Measurements from ENCODE around the gene VAMP3.

VAMP3 gene

DNA sequence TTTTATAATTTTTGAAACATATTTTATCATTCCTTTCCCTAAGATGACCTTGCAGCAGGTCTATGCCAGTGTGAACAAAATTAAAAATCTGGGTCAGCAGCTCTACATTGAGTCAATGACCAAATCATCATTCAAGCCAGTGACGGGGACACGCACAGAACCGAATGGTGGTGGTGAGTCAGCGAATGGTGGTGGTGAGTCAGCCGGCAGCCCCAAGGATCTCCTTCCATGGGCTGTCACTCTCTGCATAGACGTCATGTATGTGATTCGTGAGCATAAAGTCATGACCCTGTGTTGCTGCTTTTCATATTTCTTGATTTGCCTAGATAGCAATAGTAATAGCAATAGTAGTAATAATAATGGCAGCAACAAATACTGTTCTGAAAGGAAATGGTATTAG, 39.3 kb downstream of the VAMP3 start:
- no peak for TF ChIP-seq ZFX (IDR thresholded peaks at IDR 0.05)
- TF ChIP-seq, protein P1, sequence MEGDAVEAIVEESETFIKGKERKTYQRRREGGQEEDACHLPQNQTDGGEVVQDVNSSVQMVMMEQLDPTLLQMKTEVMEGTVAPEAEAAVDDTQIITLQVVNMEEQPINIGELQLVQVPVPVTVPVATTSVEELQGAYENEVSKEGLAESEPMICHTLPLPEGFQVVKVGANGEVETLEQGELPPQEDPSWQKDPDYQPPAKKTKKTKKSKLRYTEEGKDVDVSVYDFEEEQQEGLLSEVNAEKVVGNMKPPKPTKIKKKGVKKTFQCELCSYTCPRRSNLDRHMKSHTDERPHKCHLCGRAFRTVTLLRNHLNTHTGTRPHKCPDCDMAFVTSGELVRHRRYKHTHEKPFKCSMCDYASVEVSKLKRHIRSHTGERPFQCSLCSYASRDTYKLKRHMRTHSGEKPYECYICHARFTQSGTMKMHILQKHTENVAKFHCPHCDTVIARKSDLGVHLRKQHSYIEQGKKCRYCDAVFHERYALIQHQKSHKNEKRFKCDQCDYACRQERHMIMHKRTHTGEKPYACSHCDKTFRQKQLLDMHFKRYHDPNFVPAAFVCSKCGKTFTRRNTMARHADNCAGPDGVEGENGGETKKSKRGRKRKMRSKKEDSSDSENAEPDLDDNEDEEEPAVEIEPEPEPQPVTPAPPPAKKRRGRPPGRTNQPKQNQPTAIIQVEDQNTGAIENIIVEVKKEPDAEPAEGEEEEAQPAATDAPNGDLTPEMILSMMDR (conservative IDR thresholded peaks at IDR 0.05): no peak

DNA sequence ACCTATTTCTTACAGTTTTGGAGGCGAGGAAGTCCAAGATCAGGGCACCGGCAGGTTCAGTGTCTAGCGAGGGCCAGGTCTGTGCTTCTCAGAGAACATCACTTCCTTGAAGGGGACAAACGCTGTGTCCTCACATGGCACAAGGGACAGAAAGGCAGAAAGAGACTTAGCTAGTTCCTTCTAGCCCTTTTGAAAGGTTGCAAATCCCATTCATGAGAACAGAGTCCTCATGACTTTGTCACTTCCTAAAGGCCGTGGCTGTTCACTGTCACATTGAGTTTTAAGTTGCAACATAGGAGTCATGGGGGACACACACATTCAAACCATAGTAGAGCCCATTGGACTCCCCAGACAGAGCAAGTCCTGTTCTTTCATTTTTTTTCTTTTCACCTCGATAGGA, 40.4 kb downstream of the VAMP3 start:
- H3K27ac ChIP-seq: no peak overlapping the region
- TF ChIP-seq ZFX (IDR thresholded peaks at IDR 0.05): no peak

More for the DNA sequence above, 39.3 kb downstream of the VAMP3 start:
- H3K27ac ChIP-seq: no peak overlapping the region

DNA sequence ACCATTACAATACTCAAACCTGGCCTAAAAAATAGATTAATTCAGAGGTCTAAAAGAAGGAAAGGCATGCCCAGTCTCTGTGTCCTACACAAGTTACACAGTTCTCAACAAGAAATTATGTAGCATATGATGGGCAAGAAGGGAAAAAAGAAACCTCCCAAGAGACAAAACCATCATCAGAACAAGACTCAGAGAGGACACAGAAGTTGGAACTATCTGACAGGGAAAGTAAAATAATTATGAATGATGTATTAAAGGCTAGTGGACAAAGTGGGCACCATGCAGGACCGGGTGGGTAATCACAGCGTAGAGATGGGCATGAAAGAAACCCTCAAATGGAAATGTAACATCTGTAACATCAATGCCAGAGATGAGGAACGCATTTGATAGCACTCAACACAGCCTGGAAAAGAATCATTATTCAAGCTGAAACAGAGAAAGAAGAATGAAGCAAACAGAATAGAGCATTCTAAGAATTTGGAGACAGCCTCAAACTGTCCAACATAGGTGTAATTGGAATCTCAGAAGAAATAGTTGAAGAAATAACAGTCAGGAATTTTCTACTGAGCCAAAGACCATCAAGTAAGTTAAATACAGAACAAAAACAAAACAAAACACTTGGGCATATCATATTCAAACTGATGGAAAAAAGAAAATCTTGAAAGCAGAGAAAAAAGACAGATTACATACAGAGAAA, 42.7 kb downstream of the VAMP3 start:
- no peak overlapping the region for H3K27ac ChIP-seq
- TF ChIP-seq, protein P1 (conservative IDR thresholded peaks at IDR 0.05): no peak
- TF ChIP-seq ZFX (IDR thresholded peaks at IDR 0.05): no peak

DNA sequence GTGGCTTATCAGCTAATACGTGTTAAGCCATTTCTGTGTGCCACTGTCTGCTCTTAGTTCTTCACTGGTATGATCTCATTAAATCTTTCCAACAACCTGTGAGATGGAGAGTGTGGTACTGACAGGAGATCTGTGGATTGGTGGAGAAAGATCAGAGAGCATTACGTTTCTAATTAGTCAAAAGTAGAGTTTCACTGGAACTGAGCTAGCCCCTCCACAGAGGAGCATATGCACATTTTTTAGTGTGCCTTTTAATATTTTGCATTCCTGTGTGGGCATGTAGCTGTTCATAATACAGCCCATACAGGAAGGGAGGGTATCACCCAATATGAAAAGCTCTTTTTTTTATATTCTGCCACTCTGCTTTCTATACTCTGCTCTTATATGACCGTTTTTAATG, 50.2 kb downstream of the VAMP3 start:
- TF ChIP-seq, protein P1 (conservative IDR thresholded peaks at IDR 0.05): no peak
- TF ChIP-seq ZFX (IDR thresholded peaks at IDR 0.05): no peak
- H3K27ac ChIP-seq: no peak overlapping the region

DNA sequence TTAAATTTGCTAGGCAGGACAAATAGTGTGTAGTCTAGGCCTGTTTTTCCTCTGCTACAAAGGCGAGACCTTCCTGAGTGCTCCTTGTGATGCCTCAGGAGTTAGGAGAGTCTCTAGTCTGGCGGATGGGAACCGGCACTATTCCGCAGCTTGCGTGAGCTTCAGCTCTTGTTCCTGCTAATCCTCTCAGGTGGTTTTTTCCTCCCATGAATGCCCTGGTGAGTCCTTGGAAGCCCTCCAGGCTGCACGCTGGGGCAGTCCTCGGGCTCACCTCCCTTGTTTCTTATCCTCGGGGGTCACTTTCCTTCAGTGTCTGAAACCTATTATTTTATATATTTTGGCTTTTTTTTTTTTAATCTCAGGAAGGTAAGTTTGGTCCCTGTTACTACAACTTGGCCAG, 53.6 kb downstream of the VAMP3 start:
- no peak overlapping the region for H3K27ac ChIP-seq
- TF ChIP-seq, protein P1 (conservative IDR thresholded peaks at IDR 0.05): no peak
- no peak for TF ChIP-seq ZFX (IDR thresholded peaks at IDR 0.05)

DNA sequence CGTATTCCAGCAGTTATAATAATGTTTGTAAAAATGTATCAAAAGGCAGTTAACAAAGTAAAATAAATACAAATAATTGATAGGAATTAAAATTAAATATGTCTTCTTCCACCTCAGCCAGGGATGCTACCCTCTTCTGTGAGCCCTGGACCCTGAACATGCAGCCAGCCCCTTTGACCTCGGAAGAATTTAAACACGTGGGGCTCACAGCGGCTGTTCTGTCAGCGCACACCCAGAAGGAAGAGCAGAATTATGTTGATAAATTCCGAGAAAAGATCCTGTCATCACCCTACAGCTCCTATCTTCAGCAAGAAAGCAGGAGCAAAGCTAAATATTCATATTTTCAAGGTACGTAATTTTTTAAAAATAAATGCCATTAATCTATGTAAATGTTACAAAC, 55.3 kb downstream of the VAMP3 start:
- no peak overlapping the region for H3K27ac ChIP-seq
- TF ChIP-seq, protein P1 (conservative IDR thresholded peaks at IDR 0.05): no peak
- no peak for TF ChIP-seq ZFX (IDR thresholded peaks at IDR 0.05)

DNA sequence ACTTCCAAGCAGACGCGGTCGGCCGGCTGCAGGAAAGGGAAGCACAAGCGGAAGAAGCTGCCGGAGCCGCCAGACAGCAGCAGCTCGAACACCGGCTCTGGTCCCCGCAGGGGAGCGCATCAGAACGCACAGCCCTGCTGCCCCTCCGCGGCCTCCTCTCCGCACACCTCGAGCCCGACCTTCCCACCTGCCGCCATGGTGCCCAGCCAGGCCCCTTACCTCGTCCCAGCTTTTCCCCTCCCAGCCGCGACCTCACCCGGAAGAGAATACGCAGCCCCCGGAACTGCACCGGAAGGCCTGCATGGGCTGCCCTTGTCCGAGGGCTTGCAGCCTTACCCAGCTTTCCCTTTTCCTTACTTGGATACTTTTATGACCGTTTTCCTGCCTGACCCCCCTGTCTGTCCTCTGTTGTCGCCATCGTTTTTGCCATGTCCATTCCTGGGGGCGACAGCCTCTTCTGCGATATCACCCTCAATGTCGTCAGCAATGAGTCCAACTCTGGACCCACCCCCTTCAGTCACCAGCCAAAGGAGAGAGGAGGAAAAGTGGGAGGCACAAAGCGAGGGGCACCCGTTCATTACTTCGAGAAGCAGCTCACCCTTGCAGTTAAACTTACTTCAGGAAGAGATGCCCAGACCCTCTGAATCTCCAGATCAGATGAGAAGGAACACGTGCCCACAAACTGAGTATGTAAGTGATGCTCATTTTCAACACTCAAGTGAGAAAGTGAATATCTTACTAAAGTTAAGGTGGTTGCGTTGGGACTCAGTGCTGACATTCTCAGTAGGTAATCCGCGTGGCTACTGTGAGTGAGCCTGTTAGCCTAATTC, 56.2 kb downstream of the VAMP3 start:
- H3K27ac ChIP-seq: no peak overlapping the region
- TF ChIP-seq ZFX (IDR thresholded peaks at IDR 0.05): no peak
- TF ChIP-seq, protein P1 (conservative IDR thresholded peaks at IDR 0.05): no peak

Data from C4-2B (cell line).